Fibroblast of lung (primary cell): ENCODE measurements around the gene PCK2. TPM values are rescaled to one million over a fixed set of nuclear protein-coding genes. Genes with fewer than 3 reads are reported as not detected.

ENCODE experiments used
- DNase-seq, 2 donors: peaks; one replicate each; pipeline versions ENCODE4 v3.0.0 to v3.0.0-alpha.2; 2010; ENCODE audit warnings: low read depth in 2 of 2
- H2AFZ ChIP-seq: 2 replicates; pipeline ENCODE4 v1.5.1; 2012; ENCODE audit warnings: low read length, control low read depth, inconsistent platforms
- H3K27ac ChIP-seq: 2 replicates; pipeline ENCODE4 v1.5.1; 2011; ENCODE audit warnings: low read length, control low read depth; ENCODE audit not compliant: insufficient read depth
- H3K27me3 ChIP-seq: 2 replicates; pipeline ENCODE4 v1.5.1; 2011; ENCODE audit warnings: mild to moderate bottlenecking, low read length; ENCODE audit not compliant: control insufficient read depth, insufficient read depth
- H3K36me3 ChIP-seq: 2 replicates; pipeline ENCODE4 v1.5.1; 2011; ENCODE audit warnings: low read length; ENCODE audit not compliant: control insufficient read depth, insufficient read depth
- H3K4me1 ChIP-seq: 2 replicates; pipeline ENCODE4 v1.5.1; 2011; ENCODE audit warnings: low read length; ENCODE audit not compliant: control insufficient read depth, insufficient read depth; ENCODE audit errors: extremely low read depth
- H3K4me2 ChIP-seq: 2 replicates; pipeline ENCODE4 v1.5.1; 2011; ENCODE audit warnings: low read length, control low read depth; ENCODE audit not compliant: insufficient read depth; ENCODE audit errors: extremely low read depth
- H3K4me3 ChIP-seq, 4 experiments: fragments of 200-600 bp in 1 of 4; sonication (generic) in 1 of 4; replicated peaks in 1 of 4; 2 replicates each; pipeline ENCODE4 v1.5.1; 2011 to 2016; ENCODE audit warnings: low read length in 4 of 4, low read depth in 3 of 4, mild to moderate bottlenecking in 3 of 4, control low read depth in 2 of 4, inconsistent platforms in 1 of 4, mixed read lengths in 1 of 4; ENCODE audit not compliant: insufficient read depth in 1 of 4; ENCODE audit errors: control extremely low read depth in 1 of 4
- H3K79me2 ChIP-seq: 2 replicates; pipeline ENCODE4 v1.5.1; 2012; ENCODE audit warnings: mild to moderate bottlenecking, low read length, inconsistent platforms; ENCODE audit not compliant: control insufficient read depth, insufficient read depth
- H3K9ac ChIP-seq: 2 replicates; pipeline ENCODE4 v1.5.1; 2011; ENCODE audit warnings: mild to moderate bottlenecking, low read length, control low read depth; ENCODE audit not compliant: insufficient read depth
- H3K9me3 ChIP-seq: 2 replicates; pipeline ENCODE4 v1.5.1; 2012; ENCODE audit warnings: low read depth, low read length; ENCODE audit not compliant: control insufficient read depth, insufficient read depth
- H4K20me1 ChIP-seq: 2 replicates; pipeline ENCODE4 v1.5.1; 2011; ENCODE audit warnings: low read length; ENCODE audit not compliant: control insufficient read depth, insufficient read depth; ENCODE audit errors: extremely low read depth
- CTCF ChIP-seq, 2 donors: IDR thresholded peaks in 1 of 2; conservative IDR thresholded peaks in 1 of 2; 1 replicate in 1 of 2; 2 replicates in 1 of 2; pipeline ENCODE4 v1.5.1; 2011 to 2012; ENCODE audit warnings: low read length in 2 of 2, control low read depth in 1 of 2, inconsistent platforms in 1 of 2, low read depth in 1 of 2, mild to moderate bottlenecking in 1 of 2
- EZH2 ChIP-seq: IDR thresholded peaks from 2 replicates; pipeline ENCODE4 v1.5.1; 2012; ENCODE audit warnings: low read length, control low read depth, mild to moderate bottlenecking; ENCODE audit errors: missing control alignments
- polyA plus RNA-seq, 2 donors: library from polyadenylated mRNA; depleted of rRNA in 1 of 2; stranded (reverse) in 1 of 2; unstranded in 1 of 2; fragments of >200 nt; gene quantifications; 2 replicates each; pipeline ENCODE4 v1.2.1, GENCODE V29; 2011 to 2012; ENCODE audit warnings: missing spikeins in 1 of 2
- total RNA-seq: library from RNA; depleted of rRNA; stranded (reverse); fragments of >200 nt; gene quantifications from 2 replicates; pipeline ENCODE4 v1.2.1, GENCODE V29; 2014

PCK2 gene
- total and polyA plus RNA-seq, 2 donors (not counting 1 experiment from before 2014, with no cell fraction given): 15.9 to 71.3 TPM

GRCh38 chr14:24077086-24077485 lies 17.0 kb upstream of the PCK2 start:
- H3K4me2 ChIP-seq: no peak overlapping the region
- H3K4me3 ChIP-seq: no peak overlapping the region
- no peak overlapping the region for H3K27ac ChIP-seq
- no peak overlapping the region for H2AFZ ChIP-seq
- no peaks in the 10 kb centered on the region for H3K79me2 ChIP-seq
- no peaks in the 10 kb centered on the region for H4K20me1 ChIP-seq
- TF ChIP-seq CTCF (conservative IDR thresholded peaks at IDR 0.05 in 1 of 2, IDR thresholded peaks at IDR 0.05 in 1 of 2; ENCODE audit: low read depth in 1 of 2, low read length in 2 of 2): no peak
- no peak for TF ChIP-seq EZH2
- H3K9me3 ChIP-seq: no peaks in the 10 kb centered on the region
- H3K4me1 ChIP-seq: peaks cover 3% of the 10 kb centered on the region
- H3K9ac ChIP-seq: no peak overlapping the region
- H3K27me3 ChIP-seq: peaks cover 17% of the 10 kb centered on the region
- no peak for DNase-seq
- H3K36me3 ChIP-seq: no peaks in the 10 kb centered on the region

- no peaks in the 10 kb centered on the region for H3K36me3 ChIP-seq
- H2AFZ ChIP-seq: no peak overlapping the region
- TF ChIP-seq CTCF (conservative IDR thresholded peaks at IDR 0.05 in 1 of 2, IDR thresholded peaks at IDR 0.05 in 1 of 2; ENCODE audit: low read depth in 1 of 2, low read length in 2 of 2): no peak
- no peak for TF ChIP-seq EZH2
- no peaks in the 10 kb centered on the region for H3K79me2 ChIP-seq
- H3K27me3 ChIP-seq: peaks cover 24% of the 10 kb centered on the region
- H3K27ac ChIP-seq: no peak overlapping the region
- DNase-seq: no peak
- no peaks in the 10 kb centered on the region for H3K9me3 ChIP-seq
- no peak overlapping the region for H3K4me3 ChIP-seq
- no peak overlapping the region for H3K4me2 ChIP-seq
- no peaks in the 10 kb centered on the region for H4K20me1 ChIP-seq
- H3K9ac ChIP-seq: no peak overlapping the region
- peaks cover 3% of the 10 kb centered on the region for H3K4me1 ChIP-seq
Observed at GRCh38 chr14:24078146-24078545, 16.0 kb upstream of the PCK2 start.

- no peak overlapping the region for H3K4me2 ChIP-seq
- DNase-seq: no peak
- H3K4me3 ChIP-seq: no peak overlapping the region
- H3K27me3 ChIP-seq: peaks cover 26% of the 10 kb centered on the region
- H2AFZ ChIP-seq: no peak overlapping the region
- H3K9ac ChIP-seq: no peak overlapping the region
- no peaks in the 10 kb centered on the region for H3K79me2 ChIP-seq
- TF ChIP-seq CTCF (conservative IDR thresholded peaks at IDR 0.05 in 1 of 2, IDR thresholded peaks at IDR 0.05 in 1 of 2; ENCODE audit: low read depth in 1 of 2, low read length in 2 of 2): no peak
- no peak overlapping the region for H3K27ac ChIP-seq
- H4K20me1 ChIP-seq: no peaks in the 10 kb centered on the region
- peaks cover 3% of the 10 kb centered on the region for H3K4me1 ChIP-seq
- no peaks in the 10 kb centered on the region for H3K9me3 ChIP-seq
- H3K36me3 ChIP-seq: no peaks in the 10 kb centered on the region
Observed at GRCh38 chr14:24079491-24080141, 14.5 kb upstream of the PCK2 start.
